DMS114 treated with DMSO at 0.1 percent for 48 hours (cell line): Measurements from ENCODE around the gene PROSER3.
A peak's percentile ranks its signal among the peaks of the same experiment; 100 is the strongest.

Experiments used
- DNase-seq: peaks from one replicate; lab custom pipeline; 2025; ENCODE audit not compliant: unreplicated experiment; lab: John Stamatoyannopoulos, UW

Gene PROSER3

DNA sequence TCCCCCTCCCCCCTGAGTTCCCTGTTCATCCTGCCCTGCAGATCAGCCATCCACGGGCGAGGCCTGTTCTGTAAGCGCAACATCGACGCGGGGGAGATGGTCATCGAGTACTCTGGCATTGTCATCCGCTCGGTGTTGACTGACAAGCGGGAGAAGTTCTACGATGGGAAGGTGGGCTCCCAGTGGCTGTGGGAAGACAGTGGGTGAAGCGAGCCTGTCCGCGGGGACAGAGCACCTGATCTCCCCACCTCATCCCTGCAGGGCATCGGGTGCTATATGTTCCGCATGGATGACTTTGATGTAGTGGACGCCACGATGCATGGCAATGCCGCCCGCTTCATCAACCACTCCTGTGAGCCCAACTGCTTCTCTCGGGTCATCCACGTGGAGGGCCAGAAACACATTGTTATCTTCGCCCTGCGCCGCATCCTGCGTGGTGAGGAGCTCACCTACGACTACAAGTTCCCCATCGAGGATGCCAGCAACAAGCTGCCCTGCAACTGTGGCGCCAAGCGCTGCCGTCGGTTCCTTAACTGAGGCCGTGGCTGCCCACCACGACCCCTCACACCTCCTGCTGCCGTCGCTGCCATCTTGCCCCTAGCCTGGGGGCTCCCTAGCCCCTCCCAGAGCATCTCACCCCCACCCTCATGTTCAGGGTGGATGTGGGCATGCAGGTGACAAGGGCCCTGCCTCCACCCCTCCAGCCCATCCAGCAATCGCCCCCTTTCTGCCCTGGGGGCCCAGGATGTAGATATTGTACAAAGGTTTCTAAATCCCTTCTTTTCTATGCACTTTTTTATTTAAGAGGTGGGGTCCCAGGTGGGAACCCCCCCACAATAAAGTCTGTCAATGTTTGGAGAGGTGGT, 19.7 kb upstream of the PROSER3 start:
- no peak for DNase-seq

DNA sequence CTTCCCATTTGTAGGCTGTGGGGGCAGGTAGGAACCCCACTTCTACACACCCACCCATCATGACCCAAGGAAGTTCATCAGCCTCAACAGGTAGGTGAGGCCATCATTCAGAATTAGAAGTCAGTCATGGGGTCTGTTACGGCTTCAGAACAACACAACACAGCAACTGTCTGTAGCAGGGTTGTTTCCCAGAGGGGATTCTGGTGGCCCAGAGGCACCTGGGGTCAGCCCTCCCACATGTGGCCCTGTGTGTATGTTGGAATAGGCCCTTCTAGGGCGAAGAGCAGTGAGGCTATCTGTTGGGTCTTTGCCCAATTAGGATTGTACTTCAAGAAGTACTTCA, 19.1 kb upstream of the PROSER3 start:
- no peak for DNase-seq

DNA sequence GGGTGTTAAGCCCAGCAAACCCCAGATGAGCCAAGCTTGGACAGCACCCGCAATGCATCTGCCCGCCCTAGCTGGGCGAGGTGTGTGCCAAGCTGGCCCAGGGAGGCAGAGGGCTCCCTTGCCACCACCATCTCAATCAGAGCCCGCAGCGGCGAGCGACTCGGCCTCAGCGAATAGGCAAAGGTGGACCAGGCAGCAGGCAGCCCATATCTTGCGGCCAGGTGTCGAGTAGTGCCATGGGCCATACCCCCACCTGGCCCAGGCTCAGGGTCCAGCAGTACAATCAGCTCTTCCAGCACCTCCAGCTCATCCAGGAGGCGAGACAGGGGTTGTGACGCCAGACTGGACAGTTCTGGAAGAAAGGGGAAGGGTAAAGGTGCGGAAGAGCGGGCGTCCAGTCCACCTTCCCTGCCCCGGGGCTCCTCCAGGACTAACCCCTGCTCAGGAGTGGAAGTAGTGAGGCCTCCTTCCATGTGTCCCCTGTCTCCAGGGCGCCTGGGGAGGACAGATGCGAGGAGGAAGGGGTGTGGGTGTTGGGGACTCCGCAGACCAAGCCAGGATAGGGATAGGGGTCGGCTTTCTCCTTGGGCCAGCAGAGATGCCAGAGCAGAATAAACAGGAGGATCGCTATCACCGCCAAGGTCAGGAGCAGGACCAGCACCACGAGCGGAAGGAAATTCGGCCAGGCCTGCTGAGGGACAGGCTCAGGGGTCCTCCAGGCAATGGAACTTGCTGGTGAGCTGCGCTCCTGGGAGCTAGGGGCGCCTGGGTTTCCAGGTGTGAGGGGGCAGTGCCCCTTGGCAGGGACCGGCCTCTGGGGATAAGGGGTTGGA, 18.5 kb upstream of the PROSER3 start:
- DNase-seq: no peak

DNA sequence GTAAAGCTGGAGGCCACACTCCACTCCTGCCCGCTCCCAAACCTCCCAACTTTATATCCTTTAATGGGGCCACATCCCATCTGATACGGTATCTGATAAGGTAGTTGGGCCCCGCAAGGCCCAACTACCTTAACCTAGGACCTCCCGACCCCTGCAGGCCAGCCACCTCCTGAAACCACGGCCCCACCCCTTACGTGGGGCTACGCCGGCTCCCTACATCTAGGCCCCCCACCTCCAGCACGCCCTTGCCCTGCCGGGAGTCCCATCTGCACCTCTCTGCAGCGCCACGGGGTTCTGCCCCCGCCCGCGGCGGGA, 17.9 kb upstream of the PROSER3 start:
- no peak for DNase-seq

DNA sequence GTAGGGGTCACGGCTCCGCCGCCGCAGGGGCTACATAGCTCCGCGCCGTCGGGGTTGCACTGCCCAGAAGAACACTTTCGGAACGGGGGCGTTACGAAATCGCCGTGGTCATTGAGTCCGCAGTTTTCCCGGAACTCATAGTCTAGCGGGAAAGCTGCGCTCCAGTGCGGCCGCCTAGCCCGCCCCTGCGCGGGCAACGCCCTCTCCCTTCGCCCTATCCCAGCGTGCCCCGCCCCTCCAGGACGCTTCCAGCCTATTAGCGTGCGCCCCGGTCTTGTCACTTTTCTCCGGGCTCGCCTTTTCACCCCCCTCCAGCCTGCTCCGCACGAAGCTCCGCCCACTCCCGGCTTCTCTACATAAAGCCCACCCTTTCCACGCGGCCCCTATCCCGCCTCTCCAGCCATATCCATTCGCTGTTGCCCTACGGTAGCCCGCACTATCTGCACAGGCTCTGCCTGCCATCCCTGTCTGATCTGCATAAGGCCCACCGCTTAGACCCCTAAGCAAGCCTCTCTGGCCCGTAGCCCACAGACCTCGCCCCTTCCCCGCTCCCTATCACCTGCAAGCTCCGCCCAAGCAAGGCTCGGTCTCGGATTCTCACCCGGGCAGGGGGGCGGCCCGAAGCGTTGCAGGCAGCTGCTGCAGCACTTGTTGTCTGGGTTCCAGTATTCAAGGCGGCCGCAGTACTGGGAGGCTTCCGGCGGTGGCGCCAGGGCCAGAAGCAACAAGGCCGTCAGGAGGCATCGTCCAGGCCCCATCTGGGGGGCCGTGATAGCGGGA, 17.4 kb upstream of the PROSER3 start:
- peak; percentile 98 for DNase-seq

DNA sequence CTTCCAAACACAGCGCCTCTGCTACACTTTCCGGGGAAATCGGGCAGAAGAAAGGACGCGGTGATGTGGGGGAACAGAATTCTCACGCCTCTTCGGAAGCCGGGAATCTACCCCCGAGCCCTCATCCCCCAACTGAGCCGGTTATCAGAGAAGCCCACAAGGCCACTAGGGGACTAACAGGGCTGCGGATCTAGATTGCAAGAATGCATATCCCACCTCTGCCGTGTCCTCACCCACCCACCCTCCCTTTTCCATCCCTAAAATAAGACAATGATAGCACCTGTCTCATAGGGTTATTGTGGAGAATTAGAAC, 16.8 kb upstream of the PROSER3 start:
- no peak for DNase-seq

DNA sequence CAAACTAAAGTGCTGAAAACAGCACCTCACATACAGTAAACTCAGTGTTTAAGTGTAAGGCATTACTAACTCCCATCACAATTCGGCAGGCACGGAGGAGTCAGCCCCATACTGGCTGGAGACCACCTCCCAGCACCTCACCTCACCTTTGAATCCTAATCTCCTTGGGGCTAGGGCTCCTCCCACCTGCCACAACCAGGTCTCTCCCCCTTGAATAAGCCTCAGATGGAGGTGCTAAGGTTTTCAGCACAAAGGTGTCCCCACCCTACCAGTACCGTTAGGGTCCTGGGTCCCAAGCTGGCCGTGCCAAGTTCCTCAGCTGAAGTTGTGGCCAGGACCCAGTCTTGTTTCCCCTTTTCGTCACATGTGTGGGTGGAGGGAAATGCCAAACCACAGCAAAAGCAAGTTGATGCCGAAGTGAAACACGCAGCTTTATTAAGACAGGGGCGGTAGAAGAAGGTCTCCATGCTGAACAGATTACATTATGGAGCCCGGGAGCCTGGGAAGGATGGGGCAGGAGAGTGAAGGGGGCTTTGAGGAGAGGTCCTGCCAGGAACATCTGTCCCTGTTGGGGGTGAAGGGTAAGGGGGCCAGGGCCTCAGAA, 15.8 kb upstream of the PROSER3 start, which contains the start of gene IGFLR1:
TSS of gene IGFLR1 (minus strand) at position 332 of the 604 bp plus-strand sequence. CDS start 1,272 bp downstream, outside the sequence.
- no peak for DNase-seq

DNA sequence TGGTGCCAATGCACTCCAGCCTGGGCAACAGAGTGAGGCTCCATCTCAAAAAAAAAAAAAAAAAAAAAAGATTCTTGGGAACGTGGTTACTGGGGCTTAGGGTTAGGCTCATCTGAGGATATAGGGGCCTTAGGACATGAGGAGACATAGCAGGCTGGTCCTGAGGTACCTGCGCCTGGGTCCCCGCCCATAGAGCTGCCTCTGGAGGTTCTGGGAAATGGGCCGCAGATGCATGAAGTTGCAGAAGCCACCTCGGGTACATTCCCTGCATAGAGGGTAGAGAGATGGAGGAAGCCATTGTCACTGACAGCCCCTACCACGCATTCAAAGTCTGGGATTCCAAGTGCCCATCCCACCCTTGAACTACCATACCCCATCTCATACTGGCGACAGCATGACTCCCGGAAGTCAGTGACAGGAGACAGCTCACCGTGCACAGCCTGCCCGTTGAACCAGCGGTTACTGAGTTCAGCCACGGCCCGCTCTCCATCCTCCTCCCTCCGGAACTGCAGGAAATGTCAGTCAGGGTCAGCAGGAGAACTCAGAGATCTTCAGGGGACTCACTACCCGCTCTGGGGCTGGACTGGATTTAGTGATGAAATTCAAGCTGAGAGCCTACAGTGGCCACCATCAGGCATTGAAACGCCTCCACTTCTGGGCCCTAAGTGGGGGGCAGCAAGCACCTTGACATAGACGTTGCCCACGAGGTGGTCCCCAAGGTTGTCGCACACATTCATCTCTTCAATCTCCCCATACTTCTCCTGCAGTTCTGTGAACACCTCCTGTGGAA, 14.1 kb upstream of the PROSER3 start:
- DNase-seq: no peak

DNA sequence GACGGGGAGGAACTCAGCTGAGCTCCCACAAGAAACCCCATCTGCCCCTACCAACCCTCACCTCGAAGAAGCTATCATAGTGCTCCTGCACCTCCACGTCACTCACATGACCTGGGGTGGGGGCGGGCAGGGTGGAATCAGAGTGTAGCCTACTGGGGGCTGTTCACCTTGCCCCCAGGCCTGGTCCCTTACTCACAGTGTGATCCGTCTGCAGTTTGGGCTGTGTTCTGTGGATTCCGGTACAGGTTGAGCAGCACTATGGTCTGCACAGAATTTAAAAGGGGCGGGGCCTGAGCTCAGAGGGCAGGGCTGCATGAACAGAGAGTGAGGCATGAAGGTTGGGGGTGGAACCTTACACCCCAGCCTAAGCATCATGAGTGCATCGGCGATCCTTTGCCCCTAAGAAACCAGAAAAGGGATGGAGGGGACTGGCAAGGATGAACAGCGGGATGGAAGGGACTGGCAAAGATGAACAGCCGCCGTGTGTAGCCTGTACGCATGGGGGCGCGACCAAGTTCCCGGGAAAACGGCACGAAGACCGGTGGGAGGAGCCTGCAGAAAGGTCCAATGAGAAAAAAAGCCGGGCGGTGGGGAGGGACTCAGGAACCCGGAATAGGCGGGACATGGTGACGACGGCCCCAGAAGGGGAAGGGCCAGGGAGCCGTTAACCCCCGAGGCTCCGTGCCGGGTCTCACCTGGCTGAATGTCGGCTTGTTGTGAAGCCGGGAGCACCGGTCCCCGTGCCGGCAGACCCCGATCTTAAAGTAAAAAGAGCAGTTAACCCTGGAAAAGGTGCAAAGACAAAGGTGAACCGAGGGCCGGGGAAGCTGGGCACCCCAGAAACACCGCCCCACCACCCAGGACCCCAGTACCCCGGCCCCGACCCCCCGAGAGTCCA, 13.3 kb upstream of the PROSER3 start:
- DNase-seq: peak; percentile 97

DNA sequence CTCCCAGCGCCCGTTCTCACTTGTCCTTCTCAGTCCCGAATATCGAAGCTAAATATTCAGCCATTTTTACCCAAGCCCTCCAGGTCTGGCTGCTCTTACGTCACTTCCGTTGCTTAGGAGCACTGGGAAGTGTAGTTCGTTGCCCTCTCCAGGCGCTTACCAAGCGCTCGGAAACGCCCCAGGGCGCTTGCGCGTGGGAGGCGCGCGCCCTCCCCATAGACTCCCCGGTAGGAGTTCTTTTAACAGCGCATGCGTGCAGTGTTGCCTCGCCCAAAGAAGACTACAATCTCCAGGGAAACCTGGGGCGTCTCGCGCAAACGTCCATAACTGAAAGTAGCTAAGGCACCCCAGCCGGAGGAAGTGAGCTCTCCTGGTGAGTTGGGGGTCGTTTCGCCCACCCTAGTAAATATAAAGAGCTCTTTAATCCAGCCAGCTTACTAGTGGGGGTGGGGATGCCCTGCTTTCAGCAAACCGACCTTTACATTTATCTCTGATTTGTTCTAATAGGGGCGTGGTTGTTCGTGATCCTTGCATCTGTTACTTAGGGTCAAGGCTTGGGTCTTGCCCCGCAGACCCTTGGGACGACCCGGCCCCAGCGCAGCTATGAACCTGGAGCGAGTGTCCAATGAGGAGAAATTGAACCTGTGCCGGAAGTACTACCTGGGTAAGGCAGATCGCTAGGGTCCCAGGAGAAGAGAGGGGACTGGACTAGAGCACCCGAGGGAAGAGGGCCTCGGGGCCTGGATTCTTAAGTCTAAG, 12.5 kb upstream of the PROSER3 start, which contains the start of the genes PSENEN and U2AF1L4:
TSS of gene PSENEN (plus strand) at position 324 of the 759 bp plus-strand sequence. CDS start at position 604, 280 bp downstream.
TSS of gene U2AF1L4 (minus strand) at position 91 of the 759 bp plus-strand sequence. CDS start at position 64, 27 bp downstream.
- DNase-seq: peak; percentile 98

DNA sequence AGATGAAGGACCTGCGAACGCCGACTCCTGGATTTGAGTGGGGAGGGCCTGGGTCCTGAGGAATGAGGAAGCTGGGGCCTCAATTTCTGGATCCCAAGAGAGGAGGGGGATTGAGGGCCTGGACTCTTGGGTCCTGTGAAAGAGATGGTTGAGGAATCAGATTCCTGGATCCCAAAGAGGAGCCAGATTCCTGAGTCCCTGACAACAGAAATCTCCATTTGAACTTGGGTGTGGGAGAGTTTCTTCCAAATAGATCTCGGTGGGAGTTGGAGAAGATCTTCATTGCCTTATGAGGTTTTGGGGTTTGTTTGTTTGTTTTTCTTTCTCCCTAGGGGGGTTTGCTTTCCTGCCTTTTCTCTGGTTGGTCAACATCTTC, 11.9 kb upstream of the PROSER3 start:
- DNase-seq: no peak

DNA sequence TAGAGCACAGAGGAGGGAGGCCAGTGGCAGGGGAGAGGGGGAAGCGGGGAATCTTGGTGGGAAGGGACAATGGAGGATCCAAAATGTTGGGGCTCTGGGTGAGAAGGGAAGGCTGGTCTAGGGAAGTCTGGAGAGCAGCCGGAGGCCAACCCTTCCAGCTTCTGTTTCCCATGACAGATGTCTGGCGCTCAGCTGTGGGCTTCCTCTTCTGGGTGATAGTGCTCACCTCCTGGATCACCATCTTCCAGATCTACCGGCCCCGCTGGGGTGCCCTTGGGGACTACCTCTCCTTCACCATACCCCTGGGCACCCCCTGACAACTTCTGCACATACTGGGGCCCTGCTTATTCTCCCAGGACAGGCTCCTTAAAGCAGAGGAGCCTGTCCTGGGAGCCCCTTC, 11.4 kb upstream of the PROSER3 start:
- no peak for DNase-seq

DNA sequence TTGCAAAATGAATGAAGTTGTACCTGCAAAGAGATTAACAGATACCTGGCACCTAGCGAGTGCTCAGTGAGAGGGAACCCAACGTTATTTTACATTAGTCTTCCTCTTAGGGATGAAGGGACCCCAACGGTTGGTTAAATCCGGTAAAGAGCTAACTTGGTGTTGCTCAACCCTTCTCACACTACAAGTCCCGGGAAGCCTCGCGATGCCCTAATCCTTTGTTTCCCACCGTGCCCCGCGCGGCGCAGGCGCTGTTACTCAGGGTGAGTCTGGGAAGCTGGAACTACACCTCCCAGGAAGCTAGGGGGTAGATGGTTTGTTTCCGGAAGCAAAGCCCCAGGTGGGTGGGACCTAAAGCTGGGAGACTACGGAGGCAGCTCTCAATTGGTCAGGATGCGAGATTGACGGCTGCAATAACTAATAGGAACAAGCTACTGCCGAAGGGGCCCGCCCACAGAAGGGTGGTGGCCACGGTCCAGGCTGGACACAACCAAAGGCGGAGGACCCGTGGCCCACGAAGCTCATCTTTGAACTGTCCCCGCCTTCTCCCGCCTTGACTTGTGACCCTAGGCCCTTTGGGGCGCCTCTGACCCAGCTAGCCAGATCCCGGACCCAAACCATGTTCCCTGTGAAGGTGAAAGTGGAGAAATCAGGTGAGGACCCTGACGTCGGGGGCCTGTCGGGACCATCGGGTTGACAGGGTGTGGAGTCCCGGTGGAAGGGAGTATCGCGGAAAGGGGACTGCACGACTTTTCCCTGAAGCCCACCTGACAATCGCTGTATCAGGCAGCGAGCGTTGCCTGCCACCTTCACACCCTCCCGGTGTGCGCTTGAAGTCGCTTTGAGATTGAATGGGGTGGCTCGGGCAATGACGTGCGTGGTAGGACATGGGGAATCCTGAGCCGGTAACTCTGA, 9.6 kb upstream of the PROSER3 start, which contains the start of gene LIN37:
TSS of gene LIN37 (plus strand) at position 471 of the 915 bp plus-strand sequence. CDS start at position 620, 149 bp downstream.
- peak; percentile 98 for DNase-seq

DNA sequence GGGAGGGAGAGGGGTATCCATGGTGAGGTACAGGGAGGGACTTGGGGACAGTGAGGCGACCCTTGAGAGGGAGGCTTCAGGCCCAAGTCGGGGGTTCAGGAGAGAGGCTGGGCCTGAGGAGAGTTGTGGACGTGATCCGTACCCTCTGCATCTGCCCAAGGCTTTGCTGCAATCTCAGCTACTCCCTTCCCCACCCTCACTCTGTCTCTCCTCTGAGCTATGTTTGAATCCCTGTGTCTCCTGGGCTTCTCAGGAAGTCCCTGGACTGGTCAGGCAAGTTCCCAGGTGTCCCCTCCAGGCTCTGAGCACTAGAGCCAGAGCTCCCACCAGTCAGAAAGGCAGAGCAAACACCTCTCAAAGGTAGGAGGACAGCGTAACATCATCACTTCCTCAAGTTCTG, 7.8 kb upstream of the PROSER3 start:
- no peak for DNase-seq

DNA sequence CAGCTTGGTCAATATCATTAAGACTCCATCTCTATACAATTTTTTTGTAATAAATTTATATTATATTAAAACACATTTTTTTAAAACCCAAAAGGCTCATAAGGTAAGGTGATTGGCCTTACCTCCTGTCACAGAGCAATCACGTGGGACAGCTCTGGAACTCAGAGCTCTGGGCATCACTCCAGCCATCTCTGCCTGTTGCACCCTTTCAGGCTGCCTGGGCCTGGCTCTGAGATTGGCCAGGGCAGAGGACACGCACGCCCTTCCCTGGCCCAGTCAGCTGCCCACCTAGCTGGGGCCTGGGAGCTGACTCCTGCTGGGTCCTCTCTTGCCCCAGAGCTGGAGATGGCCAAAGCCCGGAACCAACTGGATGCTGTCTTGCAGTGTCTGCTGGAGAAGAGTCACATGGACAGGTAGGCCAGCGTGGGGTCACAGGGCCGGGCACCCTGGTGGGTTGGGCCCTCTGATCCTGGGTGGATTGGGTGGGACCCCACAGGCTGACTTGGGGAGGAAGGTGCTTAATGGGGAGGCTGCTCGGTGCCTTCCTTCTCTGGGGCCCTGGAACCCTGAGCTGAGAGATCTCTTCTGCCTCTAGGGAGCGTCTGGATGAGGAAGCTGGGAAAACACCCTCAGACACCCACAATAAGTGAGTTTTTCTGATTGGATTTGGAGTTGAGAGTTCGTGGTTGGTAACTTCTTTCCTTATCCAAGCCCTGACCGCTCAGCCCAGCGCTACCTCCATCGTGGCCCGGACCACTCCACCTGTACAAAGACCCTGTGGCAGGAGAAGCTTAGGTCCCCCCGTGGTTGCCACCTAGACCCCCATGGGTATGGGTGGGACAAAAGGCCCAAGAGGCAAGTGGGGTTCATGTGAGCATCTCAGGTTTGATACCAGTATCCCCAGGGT, 5.9 kb upstream of the PROSER3 start:
- DNase-seq: no peak

DNA sequence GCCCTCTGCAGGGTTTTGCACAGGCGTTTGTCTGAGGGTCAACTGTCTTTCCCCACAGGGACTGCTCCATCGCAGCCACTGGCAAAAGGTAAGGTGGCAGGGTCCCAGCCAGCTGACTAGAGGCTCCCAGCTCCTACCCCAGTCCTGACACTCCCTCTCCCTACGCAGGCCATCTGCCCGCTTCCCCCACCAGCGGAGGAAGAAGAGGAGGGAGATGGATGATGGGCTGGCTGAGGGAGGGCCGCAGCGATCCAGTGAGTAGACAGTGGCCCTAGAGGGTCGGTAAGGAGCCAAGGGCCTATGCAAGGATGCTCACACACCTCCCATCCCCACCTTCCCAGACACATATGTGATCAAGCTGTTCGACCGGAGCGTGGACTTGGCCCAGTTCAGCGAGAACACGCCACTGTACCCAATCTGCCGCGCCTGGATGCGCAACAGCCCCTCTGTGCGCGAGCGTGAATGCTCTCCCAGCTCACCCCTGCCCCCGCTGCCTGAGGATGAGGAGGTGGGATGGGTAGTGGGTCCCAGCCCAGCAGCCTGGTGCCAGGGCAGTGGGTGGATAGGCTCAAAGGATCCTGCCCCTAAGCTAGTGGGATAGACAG, 5.1 kb upstream of the PROSER3 start:
- no peak for DNase-seq
